Omental fat pad (tissue), 4 donors: Measurements from ENCODE around the gene NRBP1. TPM values are rescaled to one million over a fixed set of nuclear protein-coding genes. Genes with fewer than 3 reads are reported as not detected.

ENCODE experiments used
- small RNA-seq: library from RNA; depleted of rRNA; stranded (forward); fragments of <200 nt; gene quantifications from one replicate; pipeline ENCODE3, GENCODE V24; 2016
- total RNA-seq, 4 donors: library from RNA; depleted of rRNA; stranded (reverse); fragments of >200 nt; gene quantifications; one replicate each; pipeline ENCODE4 v1.1.0, GENCODE V29; 2016

NRBP1 gene
- total RNA-seq, 4 donors from 2014 or later = 65.6 to 75.5 (median 71.8) TPM

Small RNA genes within 50 kb of the gene (small RNA-seq; reads per million reads assigned to genes)
- not detected for gene RNU6-986P

Other genes with a start within 250 kb of the NRBP1 start
- 100 to 1,000 TPM; 114 to 197 (median 157) TPM for gene ATRAID, start 216.6 kb upstream of the NRBP1 start, total RNA-seq
- gene SLC5A6, start 216.4 kb upstream of the NRBP1 start, total RNA-seq = 100 to 1,000 TPM in 1 of 4 donors, 10 to 100 TPM in 3; 37.4 to 106 (median 83.6) TPM
- 10 to 100 TPM; 14.6 to 29.3 (median 24.7) TPM for gene CAD, start 211.3 kb upstream of the NRBP1 start, total RNA-seq
- gene SLC30A3, start 165.6 kb upstream of the NRBP1 start, total RNA-seq = not detected
- gene DNAJC5G, start 153.2 kb upstream of the NRBP1 start, total RNA-seq = under 1 TPM in 1 of 4 donors, not detected in 3; 0.79 TPM
- gene TRIM54, start 146.2 kb upstream of the NRBP1 start, total RNA-seq = 1 to 10 TPM in 1 of 4 donors, not detected in 3; 2.5 TPM
- 1 to 10 TPM; 1.4 to 4.9 (median 2.3) TPM for gene UCN, start 120.2 kb upstream of the NRBP1 start, total RNA-seq
- gene MPV17, start 105.5 kb upstream of the NRBP1 start, total RNA-seq = 10 to 100 TPM; 63.0 to 97.8 (median 77.2) TPM
- 10 to 100 TPM; 24.8 to 76.1 (median 34.8) TPM for gene GTF3C2, start 71.9 kb upstream of the NRBP1 start, total RNA-seq
- 10 to 100 TPM; 33.4 to 53.0 (median 42.5) TPM for gene EIF2B4, start 58.3 kb upstream of the NRBP1 start, total RNA-seq
- gene SNX17, start 58.0 kb upstream of the NRBP1 start, total RNA-seq = 100 to 1,000 TPM in 3 of 4 donors, 10 to 100 TPM in 1; 92.6 to 116 (median 105) TPM
- gene ZNF513, start 47.9 kb upstream of the NRBP1 start, total RNA-seq = 10 to 100 TPM in 2 of 4 donors, 1 to 10 TPM in 2; 8.2 to 17.2 (median 11.1) TPM
- 10 to 100 TPM; 44.6 to 71.9 (median 60.4) TPM for gene PPM1G, start 19.0 kb upstream of the NRBP1 start, total RNA-seq
- 1 to 10 TPM in 2 of 4 donors, under 1 TPM in 1, not detected in 1; 0.75 to 1.8 (median 1.3) TPM for gene KRTCAP3, start 13.8 kb downstream of the NRBP1 start, total RNA-seq
- gene IFT172, start 61.1 kb downstream of the NRBP1 start, total RNA-seq = 10 to 100 TPM; 13.6 to 40.5 (median 32.4) TPM
- gene FNDC4, start 66.6 kb downstream of the NRBP1 start, total RNA-seq = 10 to 100 TPM; 24.0 to 82.0 (median 52.2) TPM
- gene GCKR, start 68.2 kb downstream of the NRBP1 start, total RNA-seq = 1 to 10 TPM in 3 of 4 donors, under 1 TPM in 1; 0.56 to 1.7 (median 1.4) TPM
- gene ZNF512, start 154.4 kb downstream of the NRBP1 start, total RNA-seq = 10 to 100 TPM; 15.6 to 74.2 (median 20.2) TPM
- gene CCDC121, start 200.4 kb downstream of the NRBP1 start, total RNA-seq = 1 to 10 TPM; 1.2 to 8.0 (median 3.2) TPM
- gene GPN1, start 200.4 kb downstream of the NRBP1 start, total RNA-seq = 10 to 100 TPM; 21.0 to 32.5 (median 24.9) TPM
- gene SUPT7L, start 235.0 kb downstream of the NRBP1 start, total RNA-seq = 10 to 100 TPM; 24.9 to 32.9 (median 28.0) TPM
- 10 to 100 TPM; 16.1 to 24.1 (median 20.4) TPM for gene SLC4A1AP, start 235.3 kb downstream of the NRBP1 start, total RNA-seq